IMR-90 (cell line): ENCODE data around the gene LENG1. TPM values are rescaled to one million over a fixed set of nuclear protein-coding genes. Genes with fewer than 3 reads are reported as not detected.

ENCODE experiments used
- ATAC-seq: fragments of 200-7000 bp; cut with Tn5 transposase; 2 replicates; pipeline ENCODE4 v1.9.1; 2020; ENCODE audit warnings: low read depth, mild to moderate bottlenecking, moderate library complexity
- BruUV-seq: library from RNA; stranded (reverse); fragments of 400-500 nt; replicated peaks from 2 replicates; lab custom pipeline; 2021; lab: Mats Ljungman, UMichigan
- CTCF ChIA-PET: fragments of 300-600 bp; formaldehyde crosslinking; extraction: SDS; loops from one replicate; lab custom pipeline; 2021; ENCODE audit warnings: antibody characterized with exemption; lab: Yijun Ruan, JAX
- POLR2A ChIA-PET: fragments of 300-600 bp; sonication (Branson Sonifier 250); formaldehyde crosslinking; loops from one replicate; lab custom pipeline; 2022; ENCODE audit warnings: antibody characterized with exemption; ENCODE audit not compliant: unreplicated experiment; lab: Charles Lee
- DNase-seq: peaks from one replicate; pipeline ENCODE4 v3.0.0; 2013
- H2AFZ ChIP-seq: replicated peaks from 2 replicates; pipeline ENCODE3; 2013; ENCODE audit warnings: low read length, mild to moderate bottlenecking; ENCODE audit not compliant: poor library complexity
- H2AK5ac ChIP-seq: 2 replicates; pipeline ENCODE4 v1.6.1; 2013; ENCODE audit warnings: low read depth, low read length, inconsistent platforms
- H2AK9ac ChIP-seq: replicated peaks from 2 replicates; pipeline ENCODE3; 2013; ENCODE audit warnings: mild to moderate bottlenecking, low read depth, low read length, moderate library complexity; ENCODE audit not compliant: poor library complexity
- H2BK120ac ChIP-seq: 2 replicates; pipeline ENCODE4 v1.6.1; 2013; ENCODE audit warnings: low read depth, low read length, inconsistent platforms
- H2BK15ac ChIP-seq: 3 replicates; pipeline ENCODE4 v1.6.1; 2013; ENCODE audit warnings: low read depth, low read length, inconsistent platforms
- H2BK20ac ChIP-seq: 2 replicates; pipeline ENCODE4 v1.6.1; 2013; ENCODE audit warnings: low read depth, mild to moderate bottlenecking, inconsistent platforms, low read length, moderate library complexity
- H2BK5ac ChIP-seq: 2 replicates; pipeline ENCODE4 v1.6.1; 2013; ENCODE audit warnings: mild to moderate bottlenecking, low read depth, low read length, inconsistent platforms; ENCODE audit not compliant: poor library complexity, severe bottlenecking
- H3K14ac ChIP-seq: replicated peaks from 2 replicates; pipeline ENCODE4 v1.6.1; 2013; ENCODE audit warnings: low read depth, low read length, inconsistent platforms
- H3K18ac ChIP-seq: 2 replicates; pipeline ENCODE4 v1.6.1; 2013; ENCODE audit warnings: low read depth, low read length, control low read depth
- H3K23ac ChIP-seq: 2 replicates; pipeline ENCODE4 v1.6.1; 2013; ENCODE audit warnings: low read depth, low read length, inconsistent platforms
- H3K27ac ChIP-seq: 2 replicates; pipeline ENCODE4 v1.5.1; 2013; ENCODE audit warnings: mild to moderate bottlenecking, control low read depth, low read length; ENCODE audit not compliant: insufficient read depth
- H3K27me3 ChIP-seq: 2 replicates; pipeline ENCODE4 v1.6.1; 2013; ENCODE audit warnings: low read length; ENCODE audit not compliant: control insufficient read depth, insufficient read depth
- H3K36me3 ChIP-seq: 2 replicates; pipeline ENCODE4 v1.6.1; 2013; ENCODE audit warnings: low read length, mixed read lengths; ENCODE audit not compliant: control insufficient read depth, insufficient read depth
- H3K4ac ChIP-seq: 2 replicates; pipeline ENCODE4 v1.6.1; 2013; ENCODE audit warnings: low read depth, low read length, inconsistent platforms
- H3K4me1 ChIP-seq: 2 replicates; pipeline ENCODE4 v1.6.1; 2013; ENCODE audit warnings: low read length, mixed read lengths; ENCODE audit not compliant: control insufficient read depth, insufficient read depth
- H3K4me2 ChIP-seq: 2 replicates; pipeline ENCODE4 v1.6.1; 2013; ENCODE audit warnings: low read depth, mild to moderate bottlenecking, control low read depth, low read length, moderate library complexity
- H3K4me3 ChIP-seq: 2 replicates; pipeline ENCODE4 v1.5.1; 2013; ENCODE audit warnings: low read depth, mild to moderate bottlenecking, control low read depth, low read length, moderate library complexity; ENCODE audit not compliant: insufficient read depth
- H3K56ac ChIP-seq: 2 replicates; pipeline ENCODE4 v1.6.1; 2013; ENCODE audit warnings: low read length, inconsistent platforms; ENCODE audit not compliant: insufficient read depth; ENCODE audit errors: extremely low read depth
- H3K79me1 ChIP-seq, 2 experiments: 2 replicates each; pipeline ENCODE4 v1.6.1; 2013; ENCODE audit warnings: low read length in 2 of 2, inconsistent platforms in 1 of 2, low read depth in 1 of 2
- H3K9ac ChIP-seq: 2 replicates; pipeline ENCODE4 v1.6.1; 2013; ENCODE audit warnings: low read depth, low read length, control low read depth
- H3K9me1 ChIP-seq: 2 replicates; pipeline ENCODE4 v1.6.1; 2013; ENCODE audit warnings: low read length, inconsistent platforms; ENCODE audit not compliant: insufficient read depth
- H3K9me3 ChIP-seq: 2 replicates; pipeline ENCODE4 v1.6.1; 2013; ENCODE audit warnings: low read length; ENCODE audit not compliant: control insufficient read depth, insufficient read depth
- H4K20me1 ChIP-seq: 2 replicates; pipeline ENCODE4 v1.6.1; 2013; ENCODE audit warnings: low read length, inconsistent platforms; ENCODE audit not compliant: insufficient read depth
- H4K5ac ChIP-seq: 2 replicates; pipeline ENCODE4 v1.6.1; 2013; ENCODE audit warnings: mild to moderate bottlenecking, low read depth, low read length, control low read depth
- H4K8ac ChIP-seq, 2 experiments: 2 replicates each; pipeline ENCODE4 v1.6.1; 2013; ENCODE audit warnings: low read depth in 2 of 2, low read length in 2 of 2, control low read depth in 1 of 2, inconsistent platforms in 1 of 2
- H4K91ac ChIP-seq: 2 replicates; pipeline ENCODE4 v1.6.1; 2013; ENCODE audit warnings: low read depth, low read length, inconsistent platforms; ENCODE audit not compliant: insufficient read depth
- BHLHE40 ChIP-seq: fragments of 150-350 bp; IDR thresholded peaks from 2 replicates; pipeline ENCODE4 v1.6.1; 2016; ENCODE audit warnings: mild to moderate bottlenecking, low read depth, low read length
- CHD1 ChIP-seq: IDR thresholded peaks from 2 replicates; pipeline ENCODE4 v1.6.1; 2012; ENCODE audit warnings: low read depth, low read length, improper control_type of control experiment
- WGBS, 2 experiments: methylation state at CpG; one replicate each; pipeline versions ENCODE4 v1.1.5 to v1.1.7; 2013; ENCODE audit warnings: missing lambda C conversion rate in 2 of 2; ENCODE audit not compliant: insufficient read length in 1 of 2; ENCODE audit errors: extremely low coverage in 2 of 2; 5-methylcytosine and 5-hydroxymethylcytosine counted together
- dilution Hi-C: fragments of 300-500 bp; cut with HindIII; formaldehyde crosslinking; loops from one replicate; pipeline ENCODE4 v1.14.3; 2018; ENCODE audit warnings: low sequenced_read_pairs; ENCODE audit not compliant: unreplicated experiment
- in situ Hi-C: fragments of 300-500 bp; cut with MboI; formaldehyde crosslinking; loops from 3 replicates; pipeline ENCODE4 v1.14.3; 2019; ENCODE audit warnings: low sequenced_read_pairs, inconsistent platforms, mixed read lengths
- intact Hi-C: fragments of 100-400 bp; cut with micrococcal nuclease; formaldehyde crosslinking; loops from 2 replicates; pipeline ENCODE4 v1.10.0; 2022
- polyA plus RNA-seq, 3 experiments: library from polyadenylated mRNA; depleted of rRNA; stranded (reverse); fragments of >200 nt; gene quantifications; 2 replicates each; pipeline ENCODE4 v1.2.3, GENCODE V29; 2012; ENCODE audit warnings: low replicate concordance in 1 of 3
- total RNA-seq: library from RNA; depleted of rRNA; stranded (reverse); fragments of >200 nt; gene quantifications from 2 replicates; pipeline ENCODE4 v1.2.3, GENCODE V29; 2012

LENG1 gene
- total and polyA plus RNA-seq, 2 of the 4 experiments (the other 2 are of a cell fraction) = 2.7 to 5.3 TPM

DNA sequence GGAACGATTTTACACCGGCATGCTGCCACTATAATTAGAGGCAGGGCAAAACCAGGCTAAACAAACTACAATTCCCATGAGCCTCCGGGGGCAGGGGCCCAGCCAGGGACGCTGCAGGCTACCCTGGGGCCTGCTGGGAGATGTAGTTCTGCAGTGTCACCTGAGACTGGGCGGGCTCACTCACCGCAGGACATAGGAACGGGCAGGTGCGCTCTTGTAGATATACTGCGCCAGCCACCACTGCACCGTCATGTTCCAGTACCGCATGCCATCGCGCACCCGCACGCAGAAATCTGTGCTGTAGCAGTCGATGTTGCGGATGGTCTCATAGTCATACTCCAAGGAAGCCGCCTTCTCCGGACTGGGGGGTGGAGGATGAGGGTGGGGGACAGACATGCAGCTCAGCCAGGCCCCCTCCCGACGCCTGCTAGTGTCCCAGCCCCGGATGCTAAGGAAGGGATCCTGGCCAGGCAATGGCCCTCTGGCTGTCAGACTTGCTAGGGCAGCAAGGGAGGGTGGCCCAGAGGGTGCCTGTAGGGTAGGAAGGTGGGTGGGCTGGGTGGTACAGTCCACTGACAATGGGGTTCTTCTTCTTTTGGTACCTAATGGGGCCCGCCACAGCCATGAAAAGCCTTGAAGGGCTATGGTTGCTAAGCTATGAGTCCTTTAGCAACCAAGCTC lies 19.2 kb upstream of the LENG1 start:
- H3K56ac ChIP-seq = no peak overlapping the region
- in situ Hi-C loops (no loop called here), dilution Hi-C loops (no loop called here), intact Hi-C loops (no loop called here)
- H3K9me3 ChIP-seq = no peaks in the 10 kb centered on the region
- CTCF ChIA-PET = no interaction called here
- ATAC-seq = peak; percentile 56; the same call in 1 of the 2 replicates
- no peak overlapping the region for H3K23ac ChIP-seq
- no peak overlapping the region for H2BK120ac ChIP-seq
- no peak overlapping the region for H4K91ac ChIP-seq
- no peak overlapping the region for H4K8ac ChIP-seq
- TF ChIP-seq CHD1 (no peak), BHLHE40 (no peak)
- peaks cover 45% of the 10 kb centered on the region for H3K36me3 ChIP-seq
- no peak overlapping the region for H3K4me3 ChIP-seq
- BruUV-seq = no TSS peak
- no peak overlapping the region for H3K18ac ChIP-seq
- H3K9me1 ChIP-seq = no peaks in the 10 kb centered on the region
- no peak overlapping the region for H2BK15ac ChIP-seq
- H2BK5ac ChIP-seq = no peak overlapping the region
- WGBS, 2 experiments = 75% methylated on average over 16 of the region's 23 CpGs; no CpG with 5 or more reads in 1 of the 2 experiments
- H2BK20ac ChIP-seq = no peak overlapping the region
- H4K20me1 ChIP-seq = peaks cover 9% of the 10 kb centered on the region
- no peak overlapping the region for H3K4me2 ChIP-seq
- no peak overlapping the region for H4K5ac ChIP-seq
- H3K14ac ChIP-seq = no peak overlapping the region
- H3K4me1 ChIP-seq = no peaks in the 10 kb centered on the region
- POLR2A ChIA-PET = no interaction called here
- no peak overlapping the region for H3K9ac ChIP-seq
- H3K79me1 ChIP-seq = peaks cover 4 to 9% of the 10 kb centered on the region in 2 experiments; a peak in 3 of 4 replicates
- H3K4ac ChIP-seq = no peak overlapping the region
- H2AK9ac ChIP-seq = no peak overlapping the region
- no peaks in the 10 kb centered on the region for H3K27me3 ChIP-seq
- no peak overlapping the region for H2AK5ac ChIP-seq
- no peak for DNase-seq
- no peak overlapping the region for H3K27ac ChIP-seq
- H2AFZ ChIP-seq = no peak overlapping the region
